GM19193 (cell line): ENCODE data around the gene ARHGEF7.

Source experiments
- POLR2A ChIP-seq: IDR thresholded peaks from 4 replicates; pipeline ENCODE4 v1.6.1; 2011; ENCODE audit not compliant: insufficient read depth, insufficient read length; ENCODE audit errors: extremely low read depth

The ARHGEF7 gene

GRCh38 chr13:111123649-111124048 lies 8.5 kb downstream of the ARHGEF7 start:
- no peak for TF ChIP-seq POLR2A

- TF ChIP-seq POLR2A, result no peak
Observed at GRCh38 chr13:111126509-111126908, 11.4 kb downstream of the ARHGEF7 start.

- TF ChIP-seq POLR2A, result no peak
Observed at GRCh38 chr13:111129465-111130115, 14.5 kb downstream of the ARHGEF7 start.

- no peak for TF ChIP-seq POLR2A
Observed at GRCh38 chr13:111130116-111130508, 15.0 kb downstream of the ARHGEF7 start.

- TF ChIP-seq POLR2A, result no peak
Observed at GRCh38 chr13:111131048-111131447, 15.9 kb downstream of the ARHGEF7 start.

- no peak for TF ChIP-seq POLR2A
Observed at GRCh38 chr13:111131611-111132010, 16.5 kb downstream of the ARHGEF7 start.

- TF ChIP-seq POLR2A, result no peak
Observed at GRCh38 chr13:111132948-111133347, 17.8 kb downstream of the ARHGEF7 start.

- TF ChIP-seq POLR2A, result no peak
Observed at GRCh38 chr13:111139452-111139851, 24.3 kb downstream of the ARHGEF7 start.

- TF ChIP-seq POLR2A, result no peak
Observed at GRCh38 chr13:111139873-111140561, 24.9 kb downstream of the ARHGEF7 start.

GRCh38 chr13:111140562-111141105 lies 25.5 kb downstream of the ARHGEF7 start:
- TF ChIP-seq POLR2A, result no peak

GRCh38 chr13:111142472-111142871 lies 27.4 kb downstream of the ARHGEF7 start:
- TF ChIP-seq POLR2A, result no peak

- no peak for TF ChIP-seq POLR2A
Observed at GRCh38 chr13:111143865-111144540, 28.9 kb downstream of the ARHGEF7 start.

- TF ChIP-seq POLR2A, result no peak
Observed at GRCh38 chr13:111145071-111145470, 30.0 kb downstream of the ARHGEF7 start.

GRCh38 chr13:111145506-111145905 lies 30.4 kb downstream of the ARHGEF7 start:
- no peak for TF ChIP-seq POLR2A

- no peak for TF ChIP-seq POLR2A
Observed at GRCh38 chr13:111152844-111153243, 37.7 kb downstream of the ARHGEF7 start.
